HCT116 (cell line): ENCODE data around the gene LINGO3. TPM values are rescaled to one million over a fixed set of nuclear protein-coding genes. Genes with fewer than 3 reads are reported as not detected.

ENCODE experiments used
- ATAC-seq: fragments of 200-7000 bp; cut with Tn5 transposase; 2 replicates; pipeline ENCODE4 v1.9.1; 2020; ENCODE audit warnings: mild to moderate bottlenecking, moderate library complexity
- BruUV-seq: library from RNA; stranded (reverse); fragments of 400-500 nt; replicated peaks from 2 replicates; lab custom pipeline; 2021; lab: Mats Ljungman, UMichigan
- CTCF ChIA-PET: fragments of 300-600 bp; sonication (Branson Sonifier 250); formaldehyde crosslinking; loops from one replicate; lab custom pipeline; 2021; ENCODE audit warnings: antibody characterized with exemption; lab: Charles Lee
- POLR2A ChIA-PET: fragments of 300-600, 350-600 bp; sonication (Branson Sonifier 250); formaldehyde crosslinking; loops from one replicate; lab custom pipeline; 2021; ENCODE audit warnings: antibody characterized with exemption; lab: Charles Lee
- RAD21 ChIA-PET, 2 experiments: fragments of 300-600 bp; sonication (Branson Sonifier 250); formaldehyde crosslinking; loops; one replicate each; lab custom pipeline; 2023; ENCODE audit warnings: low total read pairs in 2 of 2; ENCODE audit not compliant: uncharacterized antibody in 2 of 2, unreplicated experiment in 2 of 2, low non-redundant PET in 1 of 2; lab: Charles Lee
- DNase-seq: peaks from one replicate; pipeline ENCODE4 v3.0.0-alpha.2; 2010; ENCODE audit warnings: low read depth, low spot score
- H2AFZ ChIP-seq: fragments of 200-600 bp; shearing (Covaris generic), sonication (generic); 2 replicates; pipeline ENCODE4 v1.6.1; 2017; ENCODE audit warnings: low read depth, mixed run types, mixed read lengths, antibody characterized with exemption, low read length; ENCODE audit not compliant: poor library complexity, severe bottlenecking
- H3K27ac ChIP-seq: 2 replicates; pipeline ENCODE4 v1.5.1; 2012; ENCODE audit warnings: low read depth, low read length
- H3K27me3 ChIP-seq: fragments of 200-600 bp; sonication (generic); 2 replicates; pipeline ENCODE4 v1.6.1; 2016; ENCODE audit warnings: mixed run types, low read length, mixed read lengths; ENCODE audit not compliant: insufficient read depth
- H3K36me3 ChIP-seq, 2 experiments: fragments of 200-500 bp in 1 of 2; fragments of 200-600 bp in 1 of 2; sonication (Bioruptor generic) in 1 of 2; sonication (generic) in 1 of 2; 2 replicates each; pipeline versions ENCODE4 v1.5.1 to v1.6.1; 2014 to 2016; ENCODE audit warnings: low read length in 2 of 2, inconsistent platforms in 1 of 2, mixed read lengths in 1 of 2, mixed run types in 1 of 2; ENCODE audit not compliant: insufficient read depth in 2 of 2, control insufficient read depth in 1 of 2
- H3K4me1 ChIP-seq, 2 experiments: fragments of 200-600 bp in 1 of 2; sonication (generic) in 1 of 2; 2 replicates each; pipeline versions ENCODE4 v1.5.1 to v1.6.1; 2012 to 2017; ENCODE audit warnings: low read length in 2 of 2, inconsistent platforms in 1 of 2, mild to moderate bottlenecking in 1 of 2, mixed read lengths in 1 of 2, mixed run types in 1 of 2, moderate library complexity in 1 of 2; ENCODE audit not compliant: insufficient read depth in 2 of 2, control insufficient read depth in 1 of 2
- H3K4me2 ChIP-seq: fragments of 200-600 bp; sonication (generic); 2 replicates; pipeline ENCODE4 v1.6.1; 2017; ENCODE audit warnings: mixed run types, low read length, mixed read lengths
- H3K4me3 ChIP-seq, 2 experiments: fragments of 200-600 bp in 1 of 2; sonication (generic) in 1 of 2; replicated peaks in 1 of 2; 2 replicates each; pipeline ENCODE4 v1.5.1; 2011 to 2016; ENCODE audit warnings: low read length in 2 of 2, control low read depth in 1 of 2, low read depth in 1 of 2, mild to moderate bottlenecking in 1 of 2, mixed read lengths in 1 of 2, mixed run types in 1 of 2
- H3K79me2 ChIP-seq: fragments of 200-600 bp; sonication (generic); 2 replicates; pipeline ENCODE4 v1.6.1; 2017; ENCODE audit warnings: mild to moderate bottlenecking, mixed run types, low read length, moderate library complexity, mixed read lengths; ENCODE audit not compliant: insufficient read depth
- H3K9ac ChIP-seq: fragments of 200-600 bp; sonication (generic); 2 replicates; pipeline ENCODE4 v1.6.1; 2016; ENCODE audit warnings: low read length, mixed read lengths
- H3K9me2 ChIP-seq: fragments of 200-600 bp; sonication (generic), shearing (Covaris generic); 2 replicates; pipeline ENCODE4 v1.6.1; 2017; ENCODE audit warnings: mixed run types, mild to moderate bottlenecking, moderate library complexity; ENCODE audit not compliant: insufficient read depth
- H3K9me3 ChIP-seq, 2 experiments: fragments of 200-500 bp in 1 of 2; fragments of 200-600 bp in 1 of 2; sonication (Bioruptor generic) in 1 of 2; sonication (generic) in 1 of 2; 2 replicates each; pipeline ENCODE4 v1.6.1; 2014 to 2017; ENCODE audit warnings: low read length in 2 of 2, mixed read lengths in 2 of 2, inconsistent platforms in 1 of 2, low read depth in 1 of 2, mild to moderate bottlenecking in 1 of 2, mixed run types in 1 of 2, moderate library complexity in 1 of 2; ENCODE audit not compliant: control insufficient read depth in 1 of 2, insufficient read depth in 1 of 2
- H4K20me1 ChIP-seq: fragments of 200-600 bp; sonication (generic), shearing (Covaris generic); 2 replicates; pipeline ENCODE4 v1.6.1; 2017; ENCODE audit warnings: mixed run types, mild to moderate bottlenecking, moderate library complexity; ENCODE audit not compliant: insufficient read depth
- ATF3 ChIP-seq: IDR thresholded peaks from 2 replicates; pipeline ENCODE4 v1.6.1; 2012
- CEBPB ChIP-seq: IDR thresholded peaks from 2 replicates; pipeline ENCODE4 v1.6.1; 2012; ENCODE audit warnings: low read depth
- CTCF ChIP-seq, 3 experiments: fragments of 200-600 bp in 1 of 3; sonication (generic) in 1 of 3; IDR thresholded peaks in 2 of 3; conservative IDR thresholded peaks in 1 of 3; 2 replicates each; pipeline ENCODE4 v1.5.1; 2012 to 2017; ENCODE audit warnings: low read depth in 2 of 3, low read length in 2 of 3, antibody characterized with exemption in 1 of 3, borderline replicate concordance in 1 of 3, control low read depth in 1 of 3, mild to moderate bottlenecking in 1 of 3, mixed read lengths in 1 of 3, mixed run types in 1 of 3, moderate library complexity in 1 of 3; ENCODE audit not compliant: insufficient read depth in 1 of 3
- EZH2 ChIP-seq: fragments of 200-600 bp; sonication (generic); IDR thresholded peaks from 2 replicates; pipeline ENCODE4 v1.6.1; 2017; ENCODE audit warnings: antibody characterized with exemption, mixed run types
- EZH2phosphoT487 ChIP-seq: fragments of 200-600 bp; IDR thresholded peaks from 2 replicates; pipeline ENCODE4 v1.6.1; 2018; ENCODE audit warnings: antibody characterized with exemption, borderline replicate concordance
- FOSL1 ChIP-seq: IDR thresholded peaks from 2 replicates; pipeline ENCODE4 v1.6.1; 2012; ENCODE audit warnings: low read depth
- MAX ChIP-seq: IDR thresholded peaks from 2 replicates; pipeline ENCODE4 v1.6.1; 2012
- POLR2A ChIP-seq: IDR thresholded peaks from 2 replicates; pipeline ENCODE4 v1.7.0; 2011; ENCODE audit warnings: borderline replicate concordance; ENCODE audit not compliant: insufficient read depth, insufficient read length; ENCODE audit errors: extremely low read depth
- POLR2AphosphoS5 ChIP-seq: IDR thresholded peaks from 2 replicates; pipeline ENCODE4 v1.6.1; 2011; ENCODE audit warnings: mild to moderate bottlenecking, low read depth, low read length, moderate library complexity
- RAD21 ChIP-seq: IDR thresholded peaks from 2 replicates; pipeline ENCODE4 v1.6.1; 2012; ENCODE audit warnings: low read depth, mild to moderate bottlenecking
- SP1 ChIP-seq: IDR thresholded peaks from 2 replicates; pipeline ENCODE4 v1.6.1; 2012; ENCODE audit warnings: low read depth
- ZFX ChIP-seq: fragments of 450-650 bp; IDR thresholded peaks from 2 replicates; pipeline ENCODE4 v1.6.1; 2017
- intact Hi-C: fragments of 100-400 bp; cut with micrococcal nuclease; formaldehyde crosslinking; loops from 2 replicates; pipeline ENCODE4 v1.10.0; 2022
- total RNA-seq: library from RNA; stranded (reverse); gene quantifications from one replicate; pipeline ENCODE4 v1.2.1, GENCODE V29; 2021; ENCODE audit not compliant: unreplicated experiment

LINGO3 gene
- total RNA-seq, 1 experiment from 2014 or later, result not detected

GRCh38 chr19:2268480-2268830, 39.5 kb downstream of the LINGO3 start:
- Histone ChIP-seq H3K9me3 (no peaks in the 10 kb centered on the region), H3K4me3 (peak overlapping the region in 1 of 2 experiments; percentile 57; a peak in 1 of 4 replicates), H2AFZ (peak overlapping the region; percentile 74), H3K4me1 (peaks cover 16 to 38% of the 10 kb centered on the region in 2 experiments), H3K27ac (no peak overlapping the region), H3K79me2 (peaks cover 41% of the 10 kb centered on the region), H4K20me1 (peaks cover 16% of the 10 kb centered on the region; the same call in 1 of the 2 replicates), H3K9ac (peak overlapping the region; percentile 55; the same call in 1 of the 2 replicates), H3K9me2 (no peaks in the 10 kb centered on the region), H3K36me3 (peaks cover 11 to 22% of the 10 kb centered on the region in 2 experiments; a peak in 2 of 4 replicates), H3K4me2 (peak overlapping the region; percentile 87), H3K27me3 (no peaks in the 10 kb centered on the region)
- DNase-seq (no peak), ATAC-seq (no peak)
- TF ChIP-seq CTCF (IDR thresholded peaks at IDR 0.05 in 2 of 3, conservative IDR thresholded peaks at IDR 0.05 in 1 of 3; ENCODE audit: borderline replicate concordance in 1 of 3, insufficient read depth in 1 of 3, low read depth in 2 of 3, low read length in 2 of 3), result no peak
- no peak for TF ChIP-seq CEBPB
- no peak for TF ChIP-seq ZFX
- TF ChIP-seq POLR2A, result no peak
- TF ChIP-seq FOSL1, result no peak
- TF ChIP-seq EZH2phosphoT487, result no peak
- no peak for TF ChIP-seq SP1
- no peak for TF ChIP-seq POLR2AphosphoS5
- TF ChIP-seq EZH2, result no peak
- no peak for TF ChIP-seq RAD21
- TF ChIP-seq ATF3, result no peak
- TF ChIP-seq MAX, result no peak
- ChIA-PET CTCF (no interaction called here), POLR2A (no interaction called here), RAD21 (no interaction called here)
- BruUV-seq, result no TSS peak
- intact Hi-C loops, result loop anchor here (5.0 kb wide), 1 partner anchor 101 kb away; no protein-coding TSS in a partner anchor
